C1 segment of cervical spinal cord (tissue), 14 donors: ENCODE measurements around the gene ASPG.

Experiments used
- DNase-seq, 14 donors: peaks; one replicate each; lab custom pipeline; 2025; lab: John Stamatoyannopoulos, UW

ASPG gene

DNA sequence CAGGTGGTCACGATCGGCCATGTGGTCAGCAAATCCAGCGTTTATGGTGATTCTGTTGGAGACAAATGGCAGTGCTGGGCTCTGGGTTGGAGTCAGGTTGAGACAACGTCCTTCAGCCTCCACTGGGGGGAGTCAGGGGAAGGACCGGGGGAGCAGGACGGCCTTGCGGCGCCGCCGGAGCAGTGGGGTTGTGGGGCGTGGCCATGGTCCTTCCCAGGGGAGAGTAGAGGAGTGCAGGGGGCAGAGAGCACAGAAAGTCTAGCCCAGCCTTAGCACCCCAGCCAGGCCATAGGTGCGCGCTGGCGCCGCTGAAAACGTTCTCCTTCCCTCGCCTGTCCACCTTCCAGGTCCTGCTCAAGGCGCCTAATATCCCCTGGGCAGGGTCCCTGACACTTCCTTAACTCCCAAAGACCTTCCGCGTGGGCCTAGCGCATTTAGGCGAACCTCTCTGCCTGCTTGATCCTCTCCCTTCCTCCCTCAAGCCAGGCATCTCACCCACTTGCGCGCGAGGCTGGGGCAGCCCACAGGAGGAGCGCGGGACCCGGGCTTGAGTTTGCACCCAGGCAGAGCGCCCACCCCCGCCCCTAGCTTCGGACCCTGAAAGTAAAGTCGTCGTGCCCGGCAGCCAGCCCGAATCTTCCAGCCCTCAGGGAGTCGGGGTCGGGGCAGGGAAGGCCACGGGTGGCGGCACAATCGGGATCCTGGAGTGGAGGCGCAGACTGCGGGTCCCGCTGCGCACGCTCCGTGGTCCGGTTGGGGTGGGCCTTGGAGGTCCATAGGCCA lies 49.8 kb downstream of the ASPG start:
- DNase-seq = no peak

DNA sequence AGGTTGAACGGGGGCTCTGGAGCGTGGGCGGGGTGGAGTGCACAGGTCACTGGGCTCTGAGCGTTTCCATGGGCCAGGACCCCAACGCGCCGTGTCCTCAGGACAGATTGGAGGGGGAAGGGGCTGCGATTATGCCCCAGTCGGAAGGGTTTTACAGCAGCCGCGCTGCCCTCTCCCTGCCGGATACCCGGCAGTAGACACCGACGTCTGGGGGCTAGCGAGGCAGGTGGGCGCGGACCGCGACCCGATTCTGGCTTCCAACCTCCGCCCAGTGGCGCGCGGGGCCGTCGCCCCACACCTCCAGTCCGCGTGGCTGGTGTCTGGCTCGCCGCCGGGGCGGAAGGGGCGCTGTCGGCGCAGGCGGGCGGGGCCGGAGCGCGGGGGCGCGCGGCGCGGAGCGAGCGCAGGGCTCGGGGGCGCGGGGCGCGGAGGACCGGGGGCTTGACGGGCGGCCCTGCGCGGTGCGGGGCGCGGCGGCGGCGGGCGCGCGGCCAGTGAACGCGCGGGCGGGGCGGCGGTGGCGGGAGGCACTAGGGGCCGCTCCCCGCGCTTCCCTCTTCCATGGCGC lies 50.5 kb downstream of the ASPG start:
- no peak for DNase-seq

DNA sequence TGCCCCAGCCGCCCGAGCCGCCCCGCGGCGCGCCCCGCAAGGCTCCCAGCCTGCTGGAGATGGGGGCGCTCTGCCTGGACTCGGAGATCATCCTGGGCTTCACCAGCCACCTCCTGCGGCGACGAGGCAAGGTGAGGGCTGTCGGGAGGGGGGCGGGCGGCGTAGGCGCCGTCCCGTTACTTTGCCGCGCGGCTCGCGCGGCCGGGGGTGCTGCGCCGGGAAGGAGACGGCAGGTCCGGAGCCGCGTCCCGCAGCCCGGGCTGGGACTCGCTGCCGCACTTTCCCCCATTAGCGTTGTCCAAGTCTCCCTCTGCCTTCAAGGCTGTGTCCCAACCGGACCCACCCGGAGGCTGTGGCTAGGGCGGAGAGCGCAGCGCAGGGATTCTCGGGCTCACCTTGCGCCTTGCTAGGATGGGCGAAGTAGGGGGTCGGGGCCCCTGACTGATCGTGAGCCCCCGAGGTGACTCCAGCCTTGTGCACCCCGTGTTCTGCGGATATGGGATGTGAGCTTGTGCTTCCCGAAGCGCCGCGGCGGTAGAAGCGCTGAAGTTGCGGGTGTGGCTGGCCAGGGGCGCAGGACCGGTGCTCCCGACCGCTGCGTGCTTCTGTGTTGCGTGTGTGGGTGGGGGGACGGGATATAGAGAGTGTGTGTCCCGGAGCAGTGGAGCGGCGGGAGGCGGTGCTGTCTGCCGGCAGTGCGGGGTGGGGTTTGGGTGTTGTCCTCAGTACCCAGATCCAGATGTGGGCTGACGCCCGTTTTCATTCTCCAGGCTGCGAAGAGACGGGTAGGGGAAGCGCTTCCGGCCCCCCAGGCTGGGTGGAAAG lies 51.2 kb downstream of the ASPG start:
- DNase-seq = no peak

DNA sequence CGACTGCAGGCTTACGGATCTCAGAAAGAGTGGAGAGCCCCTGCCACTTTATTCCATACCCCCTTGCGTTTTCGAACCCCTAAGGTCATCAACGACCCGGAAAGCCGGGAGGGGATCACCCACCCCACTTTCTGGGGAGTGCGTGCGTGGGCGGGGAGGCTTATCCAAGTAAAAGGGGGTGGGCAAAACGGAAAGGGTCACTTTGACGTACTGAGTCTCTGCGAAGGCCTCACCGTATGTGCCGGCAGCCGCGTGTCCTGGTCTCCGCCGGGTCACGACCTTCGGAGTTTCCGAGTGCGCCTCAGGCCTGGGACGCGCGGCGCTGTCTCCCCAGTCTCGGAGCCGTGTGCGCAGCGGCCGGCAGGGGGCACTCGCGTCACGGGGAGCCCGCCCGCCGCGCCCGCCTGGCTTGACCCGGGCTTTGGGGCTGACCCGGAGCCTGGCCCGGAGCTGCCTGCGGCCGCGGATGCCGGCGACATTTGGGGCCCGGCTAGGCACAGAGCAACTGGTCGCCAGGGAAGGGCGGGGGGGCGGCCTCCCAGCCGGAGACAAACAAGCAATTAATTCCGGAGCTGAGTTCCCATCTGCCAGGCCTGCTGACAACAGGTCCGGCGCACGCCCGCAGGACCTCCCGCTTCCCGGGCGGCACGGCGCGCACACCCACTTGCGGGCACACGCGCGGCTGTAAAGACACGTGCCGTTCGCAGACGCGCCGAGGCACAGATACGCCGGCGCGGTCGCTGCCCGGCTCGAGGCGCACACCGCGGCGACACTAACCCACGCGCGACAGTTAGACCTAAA lies 52.0 kb downstream of the ASPG start:
- peak in 8 of 14 donors; percentile 4 to 59 (median 25) for DNase-seq

DNA sequence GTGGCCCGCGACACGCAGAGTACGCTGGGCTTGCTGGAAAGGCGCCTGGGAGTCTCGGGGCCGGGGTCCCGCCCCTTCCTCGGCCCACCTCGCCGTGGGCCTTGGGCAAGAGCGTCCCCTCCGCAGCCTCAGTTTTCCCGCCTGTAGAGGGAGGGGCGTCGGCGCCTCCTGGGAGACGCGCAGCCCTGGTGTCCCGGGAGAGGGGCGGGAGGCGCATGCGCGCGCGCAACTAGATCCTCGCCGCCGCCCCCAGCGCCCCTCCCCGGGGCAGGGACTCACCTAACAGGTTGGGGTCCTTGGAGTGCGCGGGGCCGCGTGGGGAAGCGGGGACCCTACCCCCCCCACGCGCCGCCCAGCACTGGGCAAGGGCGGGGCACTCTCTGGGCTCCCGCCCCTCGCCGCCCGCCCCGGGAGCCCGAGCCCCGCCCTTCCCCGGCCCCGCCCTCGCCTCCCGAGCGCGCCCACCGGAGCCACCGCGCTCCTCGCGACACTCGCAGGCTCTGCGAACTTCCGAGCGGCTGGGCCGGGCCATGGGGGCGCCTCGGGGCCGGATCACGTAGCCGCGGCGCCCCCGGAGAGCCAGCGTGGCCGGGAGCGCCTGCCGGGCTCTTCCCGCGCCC lies 52.7 kb downstream of the ASPG start, which contains the start of gene KIF26A:
TSS of gene KIF26A (plus strand) at position 490 of the 620 bp plus-strand sequence. CDS start 136 bp downstream, outside the sequence.
- DNase-seq = no peak

DNA sequence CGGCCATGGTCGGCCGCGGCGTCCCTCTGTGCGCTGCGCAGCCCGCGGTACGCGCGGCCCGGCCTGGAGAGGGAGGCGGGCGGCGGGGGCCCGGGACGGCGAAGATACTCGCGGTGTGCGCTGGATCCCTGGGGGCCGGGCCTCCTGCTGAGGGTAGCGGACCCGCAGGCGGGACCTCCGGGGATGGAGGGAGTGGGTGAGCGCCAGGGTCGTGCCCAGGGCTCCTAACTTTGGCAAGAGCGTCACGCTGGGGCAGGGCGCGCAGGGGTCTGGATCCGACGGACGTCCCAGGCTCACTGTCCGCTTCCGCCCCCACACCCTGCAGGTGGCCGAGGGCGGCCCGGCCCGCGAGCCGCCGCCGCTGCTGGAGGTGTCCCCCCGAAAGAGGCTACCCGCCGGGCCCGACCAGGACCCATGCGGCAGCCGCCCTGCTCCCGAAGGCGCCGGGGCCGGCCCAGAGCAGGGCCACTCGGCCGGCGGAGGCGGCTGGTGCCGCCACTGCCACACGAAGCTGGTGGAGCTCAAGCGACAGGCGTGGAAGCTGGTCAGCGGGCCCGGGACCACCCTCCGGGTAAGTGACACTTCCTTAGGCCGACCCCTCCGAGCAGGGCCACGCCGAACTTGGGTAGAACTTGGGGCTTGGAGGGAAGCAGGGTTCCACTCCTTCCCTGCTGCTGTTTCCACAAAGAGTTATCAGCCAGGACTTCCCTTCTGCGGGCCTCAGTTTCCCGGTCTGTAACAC lies 53.4 kb downstream of the ASPG start:
- DNase-seq = no peak

DNA sequence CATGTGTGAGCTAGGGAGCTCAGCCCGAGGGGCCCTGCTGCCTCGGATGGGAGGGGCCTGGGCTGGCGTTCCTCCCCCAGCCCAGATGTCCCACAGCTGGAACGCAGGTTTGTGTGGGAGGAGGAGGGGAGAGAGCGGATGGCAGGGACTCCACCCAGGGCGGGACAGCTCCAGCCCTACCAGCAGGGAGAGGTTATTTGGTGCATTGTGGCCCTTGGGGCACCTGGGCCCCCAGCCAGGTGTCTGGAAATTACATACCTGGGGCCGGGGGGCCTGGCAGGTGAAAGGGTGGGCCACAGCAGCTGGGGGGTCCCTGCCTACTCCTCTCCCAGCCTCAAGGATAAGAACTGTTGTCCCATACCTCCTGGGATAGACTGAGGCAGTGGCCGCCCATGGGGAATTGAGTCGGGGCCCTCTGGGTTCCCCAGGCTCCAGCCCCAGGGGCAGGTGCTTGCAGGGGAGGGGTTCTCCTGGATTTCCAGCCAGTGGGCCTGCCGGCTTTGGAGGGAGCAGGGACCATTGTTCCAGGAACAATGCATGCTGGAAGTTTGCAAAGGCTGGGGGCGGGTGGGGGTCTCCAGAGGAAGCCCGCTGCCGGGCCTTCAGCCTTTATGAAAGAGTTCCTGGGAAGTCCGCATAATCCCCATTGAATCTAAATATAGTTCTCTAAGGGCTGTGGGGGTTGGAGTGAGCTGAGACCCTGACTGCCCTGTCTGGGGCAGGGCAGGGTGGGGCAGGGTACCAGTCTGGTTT lies 54.1 kb downstream of the ASPG start:
- no peak for DNase-seq

DNA sequence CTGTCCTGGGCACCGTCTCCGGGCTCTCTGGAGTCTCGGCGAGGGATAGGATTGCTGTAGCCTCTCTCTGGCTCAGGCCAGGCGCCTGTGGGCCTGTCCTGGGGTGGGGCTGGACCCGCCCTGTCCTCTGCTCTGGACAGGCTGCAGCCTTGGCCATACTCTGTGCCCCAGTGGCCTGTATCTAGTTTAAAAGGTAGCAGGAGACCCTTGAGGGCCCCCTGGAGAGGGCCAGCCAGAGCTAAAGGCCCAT lies 54.6 kb downstream of the ASPG start:
- DNase-seq = no peak

DNA sequence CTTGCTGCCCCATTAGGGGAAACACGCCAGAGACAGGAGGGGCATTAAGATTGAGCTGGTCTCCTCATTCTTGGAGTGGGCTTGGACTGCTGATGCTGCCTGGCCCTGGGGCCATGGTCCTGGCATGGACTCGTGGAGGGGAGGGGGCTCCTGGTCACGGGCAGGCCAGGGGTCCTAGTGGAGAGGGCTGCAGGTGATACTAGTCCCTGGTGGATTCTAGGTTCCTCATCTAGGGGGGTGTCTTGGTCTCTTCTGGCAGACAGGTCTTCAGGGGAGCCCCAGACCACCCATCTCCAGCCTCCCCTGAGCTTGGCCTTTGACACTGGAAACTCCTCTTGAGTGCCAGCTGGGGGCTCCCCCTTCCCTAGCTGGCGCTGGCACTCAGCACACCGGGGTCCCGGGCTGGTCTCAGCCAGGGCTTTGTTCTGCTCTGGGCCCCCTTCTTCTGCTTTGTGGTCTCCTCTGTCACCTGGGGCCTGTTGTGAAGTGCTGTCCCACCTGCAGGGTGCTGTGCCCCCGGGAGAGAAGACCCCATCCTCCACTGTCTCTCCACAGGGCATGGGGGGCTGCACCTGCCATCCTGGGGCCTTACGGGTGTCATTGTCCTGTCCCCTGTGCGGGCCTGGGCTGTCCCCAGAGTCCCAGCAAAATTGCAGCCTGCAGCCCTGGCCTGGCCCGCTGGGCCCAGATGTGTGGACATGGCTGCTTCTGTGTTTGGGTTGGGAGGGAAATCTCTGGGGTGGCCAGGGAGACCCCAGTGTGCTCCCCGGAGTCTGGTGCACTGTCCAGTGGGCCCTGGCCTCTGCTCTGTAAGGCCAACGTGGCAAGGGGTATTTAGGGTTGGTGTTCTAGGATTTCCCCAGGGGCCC lies 55.2 kb downstream of the ASPG start:
- DNase-seq = no peak

DNA sequence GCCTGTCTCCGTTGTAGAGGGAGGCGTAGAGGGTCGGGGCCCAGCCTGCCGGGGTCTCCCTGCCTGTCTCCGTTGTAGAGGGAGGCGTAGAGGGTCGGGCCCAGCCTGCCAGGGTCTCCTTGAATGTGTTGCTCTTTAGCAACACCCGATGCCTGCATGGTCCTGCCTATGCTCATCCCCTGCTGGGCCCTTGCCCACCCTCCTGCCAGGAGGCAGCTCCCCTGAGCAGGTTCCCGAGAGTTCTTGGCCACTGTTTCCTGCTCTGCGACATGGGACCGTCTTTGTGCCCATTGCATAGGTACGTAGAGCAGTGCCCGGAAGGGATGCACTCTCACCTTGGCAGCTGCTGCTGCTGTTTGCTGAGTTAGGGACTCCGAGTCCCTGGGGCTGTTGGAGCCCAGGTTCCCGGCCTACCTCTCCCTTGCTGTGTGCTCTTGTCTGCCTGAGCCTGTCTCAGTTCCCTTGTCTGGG lies 56.2 kb downstream of the ASPG start:
- DNase-seq = no peak

DNA sequence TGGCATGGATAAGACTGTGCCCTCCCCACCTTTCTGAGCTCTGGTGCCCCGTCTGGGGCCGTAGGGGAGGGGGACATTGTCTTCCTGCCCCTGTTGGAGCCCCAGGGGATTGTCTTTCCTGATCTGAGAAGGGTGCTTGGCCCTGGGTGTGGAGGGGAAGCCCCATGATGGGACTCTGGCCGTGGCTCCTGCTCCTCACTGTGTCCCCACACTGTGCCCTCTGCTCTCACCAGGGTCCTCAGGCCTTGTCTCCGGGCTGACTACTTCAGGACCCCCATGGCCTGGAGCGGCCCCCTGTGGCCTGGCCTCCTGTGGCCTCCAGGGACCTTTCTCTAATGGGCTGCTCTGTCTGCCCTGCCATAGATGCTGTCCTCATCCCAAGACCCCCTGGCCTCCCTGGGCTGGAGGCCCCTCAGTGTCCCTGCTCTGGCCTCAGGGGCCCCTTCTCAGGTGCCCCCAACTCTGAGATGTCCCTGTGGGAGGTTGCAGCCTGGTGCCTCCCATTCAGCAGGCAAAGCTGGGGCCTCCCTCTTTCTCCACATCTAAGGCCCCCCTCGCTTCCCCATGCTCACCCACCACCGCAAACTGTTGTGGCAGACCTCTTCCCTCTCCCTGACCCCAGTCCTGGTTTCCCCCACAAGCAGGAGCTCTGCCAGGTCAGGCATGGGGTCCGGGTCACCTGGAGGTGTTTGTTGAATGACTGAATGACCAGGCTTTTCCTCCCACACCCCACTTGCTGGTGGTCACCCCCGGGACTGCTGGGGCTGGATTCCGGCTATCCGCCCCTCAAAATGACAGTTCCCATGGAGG lies 56.8 kb downstream of the ASPG start:
- no peak for DNase-seq

DNA sequence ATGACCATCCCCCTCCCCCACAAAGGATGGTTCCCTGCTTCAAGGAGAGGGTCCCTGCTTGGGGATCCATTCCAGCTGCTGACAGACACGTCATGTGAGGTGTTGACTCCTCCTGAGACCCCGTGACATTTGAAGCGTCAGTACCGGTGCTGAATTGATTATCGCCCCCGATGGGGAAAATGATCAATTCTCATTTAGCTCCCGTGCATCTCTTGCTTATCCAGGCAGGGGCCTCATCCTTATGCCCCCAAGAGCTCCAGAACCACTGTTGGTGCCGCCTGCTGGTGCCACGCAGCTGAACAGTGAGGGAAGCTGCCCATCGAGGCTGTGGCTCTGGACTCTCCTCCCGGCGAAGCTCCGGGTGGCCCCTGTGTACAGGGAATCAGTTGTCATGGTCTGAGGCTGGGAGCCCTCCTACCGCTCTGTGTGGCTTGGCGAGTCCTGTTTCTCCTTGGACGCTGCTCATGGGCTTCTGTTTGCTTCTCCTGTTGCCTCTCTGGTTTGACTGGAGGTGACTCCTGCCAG lies 57.5 kb downstream of the ASPG start:
- DNase-seq = no peak

DNA sequence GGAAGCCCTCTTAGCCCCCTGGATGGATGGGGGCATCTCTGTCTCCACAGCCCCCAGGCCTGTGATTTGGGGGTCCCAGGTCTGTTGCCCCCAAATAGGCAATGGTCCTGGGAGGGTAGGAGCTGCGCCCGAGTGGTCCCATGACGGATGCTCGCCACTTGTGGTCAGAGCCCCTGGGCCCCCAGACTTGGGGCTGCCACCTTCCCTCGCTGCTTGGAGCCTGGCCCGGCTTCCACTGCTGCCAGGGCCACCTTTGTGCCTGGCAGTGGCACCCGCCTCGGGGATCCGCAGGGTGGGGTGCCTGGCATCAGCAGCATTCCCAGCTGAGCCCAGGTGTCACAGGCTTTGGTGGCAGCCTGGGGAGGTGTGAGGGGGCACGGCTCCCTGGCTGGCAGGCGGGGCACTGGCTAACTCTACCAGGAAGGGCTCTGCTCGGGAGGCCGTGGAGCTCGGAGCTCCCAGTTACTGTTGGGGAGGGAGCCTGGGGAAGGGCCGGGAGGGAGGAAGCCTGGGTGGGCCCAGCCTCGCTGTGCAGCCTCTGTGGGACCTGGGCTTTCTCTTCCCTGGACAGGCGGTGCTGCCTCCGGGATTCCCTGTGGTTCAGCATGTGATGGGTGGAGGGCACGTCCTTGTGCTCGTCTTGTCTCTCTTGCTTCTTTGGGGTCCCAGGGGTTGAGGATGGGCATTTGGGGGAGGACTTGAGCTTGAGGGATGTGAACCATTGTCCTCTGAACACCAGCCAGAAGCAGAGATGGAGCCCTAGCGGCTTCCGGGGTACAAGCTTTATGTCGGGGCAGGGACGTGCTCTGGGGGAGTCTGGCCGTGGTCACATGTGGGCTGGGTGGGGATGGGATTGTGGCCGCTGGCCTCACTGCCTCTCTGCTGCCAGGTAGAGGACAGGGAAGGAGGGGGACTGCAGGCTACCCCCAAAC lies 58.3 kb downstream of the ASPG start:
- DNase-seq = no peak

DNA sequence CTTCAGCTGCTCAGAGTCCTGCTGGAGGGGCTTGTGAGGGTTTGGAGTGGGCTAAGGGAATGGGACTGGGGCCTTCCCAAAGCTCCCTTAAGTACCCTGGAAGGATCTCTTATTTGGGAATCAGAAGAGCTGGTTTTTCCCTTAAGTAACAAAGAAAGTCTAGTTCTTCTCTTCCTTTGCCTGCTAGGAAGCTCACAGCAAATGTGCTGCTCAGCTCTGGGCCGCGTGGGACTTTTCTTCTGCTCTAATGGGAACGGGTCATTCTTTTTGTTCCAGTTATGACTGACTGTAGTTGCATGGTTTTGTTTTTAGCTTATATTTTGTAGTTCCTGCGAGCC lies 58.9 kb downstream of the ASPG start:
- no peak for DNase-seq

DNA sequence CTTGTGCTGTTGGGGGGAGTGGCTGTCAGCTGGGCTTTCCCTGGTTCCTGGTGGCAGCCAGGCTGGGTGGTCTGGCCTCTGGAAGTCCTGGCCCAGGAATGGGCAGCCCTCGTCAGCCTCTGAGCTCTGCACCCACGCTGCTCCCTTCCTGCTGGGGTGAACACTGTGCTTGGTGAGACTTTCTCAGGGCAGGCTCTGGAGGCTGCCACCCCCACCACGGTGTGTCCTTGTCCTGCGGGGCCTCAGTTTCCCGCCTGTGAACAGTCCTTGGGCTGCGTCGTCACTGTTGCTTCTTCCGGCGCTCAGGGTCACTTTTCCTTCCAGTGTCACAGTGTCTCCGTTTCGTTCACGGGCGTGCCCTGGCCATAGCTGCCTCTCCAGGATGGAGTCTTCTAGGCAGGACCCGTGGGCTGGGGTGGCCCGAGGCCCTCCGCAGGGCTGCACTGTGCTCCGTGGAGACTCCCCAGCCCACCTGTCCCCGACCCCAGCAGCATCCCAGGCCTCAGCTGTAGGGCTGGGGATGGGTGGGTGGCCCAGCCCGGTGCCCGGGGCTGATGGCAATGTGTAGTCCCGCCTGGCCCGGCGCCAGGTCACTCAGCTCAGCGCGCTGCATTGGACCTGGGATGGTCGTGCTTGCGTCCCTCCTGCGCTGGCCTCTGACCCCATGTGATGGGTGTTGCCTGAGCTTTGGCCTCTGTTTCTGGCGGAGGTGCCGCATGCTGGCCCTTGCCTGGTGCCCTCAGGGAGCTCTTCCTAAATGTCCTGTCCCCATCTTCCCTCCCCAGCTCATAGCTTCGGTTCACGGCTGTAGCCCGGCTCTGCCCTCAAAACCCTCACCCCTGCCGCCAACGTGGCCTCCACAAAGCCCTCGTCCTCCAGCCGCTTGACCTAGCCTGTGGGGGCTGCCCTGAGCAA lies 59.7 kb downstream of the ASPG start:
- DNase-seq = no peak
